Measurements from ENCODE around the gene KIF6.

DNA sequence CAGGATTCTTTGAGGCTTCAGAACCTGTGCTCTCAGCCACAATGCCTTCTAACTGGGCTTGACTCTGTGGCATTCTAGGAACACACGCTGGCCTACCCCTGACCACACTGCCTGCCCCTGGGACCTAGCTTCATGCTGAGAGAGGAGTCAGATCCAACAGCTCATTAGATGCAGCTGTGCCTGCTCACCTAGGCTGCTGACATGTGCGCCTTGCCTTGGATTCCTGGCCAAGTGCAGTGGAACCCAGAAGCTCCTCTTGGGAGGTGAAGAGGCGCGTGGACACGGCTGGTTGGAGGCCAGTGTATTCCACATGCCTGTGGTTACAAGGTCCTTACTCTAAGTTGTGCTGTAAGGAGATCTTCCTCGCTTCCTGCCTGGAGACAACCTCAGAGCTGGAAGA is 378.0 kb downstream of the KIF6 start:
- TF ChIP-seq, protein P1, sequence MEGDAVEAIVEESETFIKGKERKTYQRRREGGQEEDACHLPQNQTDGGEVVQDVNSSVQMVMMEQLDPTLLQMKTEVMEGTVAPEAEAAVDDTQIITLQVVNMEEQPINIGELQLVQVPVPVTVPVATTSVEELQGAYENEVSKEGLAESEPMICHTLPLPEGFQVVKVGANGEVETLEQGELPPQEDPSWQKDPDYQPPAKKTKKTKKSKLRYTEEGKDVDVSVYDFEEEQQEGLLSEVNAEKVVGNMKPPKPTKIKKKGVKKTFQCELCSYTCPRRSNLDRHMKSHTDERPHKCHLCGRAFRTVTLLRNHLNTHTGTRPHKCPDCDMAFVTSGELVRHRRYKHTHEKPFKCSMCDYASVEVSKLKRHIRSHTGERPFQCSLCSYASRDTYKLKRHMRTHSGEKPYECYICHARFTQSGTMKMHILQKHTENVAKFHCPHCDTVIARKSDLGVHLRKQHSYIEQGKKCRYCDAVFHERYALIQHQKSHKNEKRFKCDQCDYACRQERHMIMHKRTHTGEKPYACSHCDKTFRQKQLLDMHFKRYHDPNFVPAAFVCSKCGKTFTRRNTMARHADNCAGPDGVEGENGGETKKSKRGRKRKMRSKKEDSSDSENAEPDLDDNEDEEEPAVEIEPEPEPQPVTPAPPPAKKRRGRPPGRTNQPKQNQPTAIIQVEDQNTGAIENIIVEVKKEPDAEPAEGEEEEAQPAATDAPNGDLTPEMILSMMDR (IDR thresholded peaks at IDR 0.05; ENCODE audit: low read length), result no peak
- TF ChIP-seq EZH2 (IDR thresholded peaks at IDR 0.05; ENCODE audit: borderline replicate concordance, low read length), result no peak

All from OCI-LY1 (cell line).